PC-3 (cell line): ENCODE data around the gene MYH9. TPM values are rescaled to one million over a fixed set of nuclear protein-coding genes. Genes with fewer than 3 reads are reported as not detected.

ENCODE experiments used
- ATAC-seq: fragments of 200-7000 bp; cut with Tn5 transposase; 2 replicates; pipeline ENCODE4 v1.9.1; 2020; ENCODE audit warnings: mild to moderate bottlenecking, moderate library complexity
- BruUV-seq: library from RNA; stranded (reverse); fragments of 400-500 nt; replicated peaks from 2 replicates; lab custom pipeline; 2021; lab: Mats Ljungman, UMichigan
- CTCF ChIA-PET: fragments of 300-600 bp; sonication (Branson Sonifier 250); formaldehyde crosslinking; loops from one replicate; lab custom pipeline; 2022; ENCODE audit warnings: antibody characterized with exemption; lab: Charles Lee
- POLR2A ChIA-PET: fragments of 300-600 bp; sonication (Branson Sonifier 250); formaldehyde crosslinking; loops from one replicate; lab custom pipeline; 2022; ENCODE audit warnings: antibody characterized with exemption; ENCODE audit not compliant: unreplicated experiment; lab: Charles Lee
- DNase-seq: peaks from one replicate; pipeline ENCODE4 v3.0.0-alpha.2; 2015
- H2AFZ ChIP-seq: fragments of 300-600 bp; sonication (generic); 2 replicates; pipeline ENCODE4 v1.6.0; 2016; ENCODE audit warnings: antibody characterized with exemption, low read length
- H3F3A ChIP-seq: fragments of 300-600 bp; sonication (generic); one replicate; pipeline ENCODE4 v1.6.0; 2017; ENCODE audit warnings: antibody characterized with exemption, low read length, control low read depth, mild to moderate bottlenecking; ENCODE audit not compliant: unreplicated experiment
- H3K27ac ChIP-seq: fragments of 300-600 bp; sonication (generic); 2 replicates; pipeline ENCODE4 v1.5.1; 2016; ENCODE audit warnings: mild to moderate bottlenecking, low read length
- H3K27me3 ChIP-seq: fragments of 300-600 bp; sonication (generic); 2 replicates; pipeline ENCODE4 v1.6.1; 2016; ENCODE audit warnings: low read length, mixed read lengths
- H3K36me3 ChIP-seq: fragments of 300-600 bp; sonication (generic); 2 replicates; pipeline ENCODE4 v1.6.1; 2016; ENCODE audit warnings: low read depth, mixed run types, low read length, mixed read lengths
- H3K4me1 ChIP-seq: fragments of 300-600 bp; sonication (generic); 2 replicates; pipeline ENCODE4 v1.5.1; 2016; ENCODE audit warnings: low read length; ENCODE audit not compliant: insufficient read depth
- H3K4me2 ChIP-seq: fragments of 300-600 bp; sonication (generic); 2 replicates; pipeline ENCODE4 v1.6.0; 2016; ENCODE audit warnings: low read length
- H3K4me3 ChIP-seq: fragments of 300-600 bp; sonication (generic); 2 replicates; pipeline ENCODE4 v1.5.1; 2016; ENCODE audit warnings: mild to moderate bottlenecking, low read length, mixed read lengths
- H3K79me2 ChIP-seq: fragments of 300-600 bp; sonication (generic); 2 replicates; pipeline ENCODE4 v1.6.1; 2017; ENCODE audit warnings: low read length, mixed read lengths
- H3K9ac ChIP-seq: fragments of 300-600 bp; sonication (generic); 2 replicates; pipeline ENCODE4 v1.6.0; 2016; ENCODE audit warnings: mild to moderate bottlenecking, low read length
- H3K9me2 ChIP-seq: fragments of 300-600 bp; sonication (generic); replicated peaks from 2 replicates; pipeline ENCODE4 v1.6.1; 2016; ENCODE audit warnings: mixed run types, low read length, mixed read lengths
- H3K9me3 ChIP-seq: fragments of 300-600 bp; sonication (generic); 2 replicates; pipeline ENCODE4 v1.6.1; 2016; ENCODE audit warnings: low read length, mixed read lengths
- H4K20me1 ChIP-seq: fragments of 300-600 bp; sonication (generic); 2 replicates; pipeline ENCODE4 v1.6.1; 2016; ENCODE audit warnings: low read length, mixed read lengths
- CTCF ChIP-seq: fragments of 300-600 bp; sonication (generic); conservative IDR thresholded peaks from 2 replicates; pipeline ENCODE4 v1.5.1; 2017; ENCODE audit warnings: antibody characterized with exemption, low read depth, mild to moderate bottlenecking, low read length
- EZH2 ChIP-seq: fragments of 300-600 bp; sonication (generic); IDR thresholded peaks from one replicate; pipeline ENCODE4 v1.6.1; 2017; ENCODE audit warnings: antibody characterized with exemption, mild to moderate bottlenecking, low read length; ENCODE audit not compliant: unreplicated experiment
- EZH2phosphoT487 ChIP-seq: fragments of 300-600 bp; sonication (generic); IDR thresholded peaks from 2 replicates; pipeline ENCODE4 v1.6.1; 2018; ENCODE audit warnings: mild to moderate bottlenecking, antibody characterized with exemption, low read length, borderline replicate concordance
- intact Hi-C: fragments of 100-400 bp; cut with micrococcal nuclease; formaldehyde crosslinking; loops from 2 replicates; pipeline ENCODE4 v1.9.0; 2023
- total RNA-seq: library from RNA; depleted of rRNA; stranded (reverse); fragments of >200 nt; gene quantifications from 2 replicates; pipeline ENCODE4 v1.2.3, GENCODE V29; 2014

MYH9 gene
- total RNA-seq, 1 experiment from 2014 or later: 357 TPM

- Histone ChIP-seq H4K20me1 (0 out of 2 replicates have a peak, but pooled peaks cover 8% of the 10 kb centered on the region), H3K27ac (peak overlapping the region; percentile 97), H3F3A (peaks cover 27% of the 10 kb centered on the region), H3K9me2 (no peaks in the 10 kb centered on the region), H3K9ac (peak overlapping the region; percentile 71), H3K4me3 (peak overlapping the region; percentile 47), H3K27me3 (no peaks in the 10 kb centered on the region), H3K4me2 (peak overlapping the region; percentile 83), H3K79me2 (peaks cover 95% of the 10 kb centered on the region), H3K36me3 (peaks cover 56% of the 10 kb centered on the region), H3K4me1 (peaks cover 65% of the 10 kb centered on the region), H2AFZ (no peak overlapping the region), H3K9me3 (no peaks in the 10 kb centered on the region)
- intact Hi-C loops: loop anchor here (2.0 kb wide), 1 partner anchor 57 kb away; the partner anchor contains the start of gene MYH9
- TF ChIP-seq CTCF (no peak), EZH2 (no peak)
- ChIA-PET CTCF (no interaction called here), POLR2A (interaction anchor here (0.6 kb wide), 1 partner anchor 178 kb away, joined by 3 read pairs; no protein-coding TSS in a partner anchor)
- peak; percentile 51 for ATAC-seq
- peak; percentile 95 for DNase-seq
- no TSS peak for BruUV-seq
These were observed 58.3 kb downstream of the MYH9 start for GRCh38 chr22:36329254-36330078.

- 0 out of 2 replicates have a peak, but pooled peaks have one; percentile 10 for ATAC-seq
- Histone ChIP-seq H3K9me3 (no peaks in the 10 kb centered on the region), H3K9ac (peak overlapping the region; percentile 71), H3K4me1 (peaks cover 57% of the 10 kb centered on the region), H3K27ac (peak overlapping the region; percentile 97), H3F3A (peaks cover 21% of the 10 kb centered on the region), H3K79me2 (peaks cover 89% of the 10 kb centered on the region), H3K4me3 (peak overlapping the region; percentile 47), H3K9me2 (no peaks in the 10 kb centered on the region), H3K36me3 (peaks cover 60% of the 10 kb centered on the region), H2AFZ (no peak overlapping the region), H3K27me3 (no peaks in the 10 kb centered on the region), H4K20me1 (0 out of 2 replicates have a peak, but pooled peaks cover 8% of the 10 kb centered on the region), H3K4me2 (peak overlapping the region; percentile 83)
- ChIA-PET POLR2A (interaction anchor here (0.6 kb wide), 1 partner anchor 178 kb away, joined by 3 read pairs; no protein-coding TSS in a partner anchor), CTCF (no interaction called here)
- intact Hi-C loops: no loop called here
- peak; percentile 69 for DNase-seq
- TF ChIP-seq EZH2 (no peak), CTCF (no peak), EZH2phosphoT487 (no peak)
- BruUV-seq: TSS peak; percentile 40
These were observed 59.0 kb downstream of the MYH9 start for GRCh38 chr22:36328635-36329253.
